Measurements from ENCODE around the gene PPY.

GRCh38 chr17:43962479-43962878, 20.2 kb upstream of the PPY start:
- TF ChIP-seq CTCF (IDR thresholded peaks at IDR 0.05) (no peak), POLR2A (IDR thresholded peaks at IDR 0.05) (no peak)
